ENCODE measurements around the gene PIP5K1A. TPM values are rescaled to one million over a fixed set of nuclear protein-coding genes. Genes with fewer than 3 reads are reported as not detected.

Gene PIP5K1A
- total and polyA plus RNA-seq, 9 of the 15 experiments (the other 6 are each of a cell fraction or from before 2014, with no cell fraction given), result 1.9 to 42.4 (median 18.8) TPM

DNA sequence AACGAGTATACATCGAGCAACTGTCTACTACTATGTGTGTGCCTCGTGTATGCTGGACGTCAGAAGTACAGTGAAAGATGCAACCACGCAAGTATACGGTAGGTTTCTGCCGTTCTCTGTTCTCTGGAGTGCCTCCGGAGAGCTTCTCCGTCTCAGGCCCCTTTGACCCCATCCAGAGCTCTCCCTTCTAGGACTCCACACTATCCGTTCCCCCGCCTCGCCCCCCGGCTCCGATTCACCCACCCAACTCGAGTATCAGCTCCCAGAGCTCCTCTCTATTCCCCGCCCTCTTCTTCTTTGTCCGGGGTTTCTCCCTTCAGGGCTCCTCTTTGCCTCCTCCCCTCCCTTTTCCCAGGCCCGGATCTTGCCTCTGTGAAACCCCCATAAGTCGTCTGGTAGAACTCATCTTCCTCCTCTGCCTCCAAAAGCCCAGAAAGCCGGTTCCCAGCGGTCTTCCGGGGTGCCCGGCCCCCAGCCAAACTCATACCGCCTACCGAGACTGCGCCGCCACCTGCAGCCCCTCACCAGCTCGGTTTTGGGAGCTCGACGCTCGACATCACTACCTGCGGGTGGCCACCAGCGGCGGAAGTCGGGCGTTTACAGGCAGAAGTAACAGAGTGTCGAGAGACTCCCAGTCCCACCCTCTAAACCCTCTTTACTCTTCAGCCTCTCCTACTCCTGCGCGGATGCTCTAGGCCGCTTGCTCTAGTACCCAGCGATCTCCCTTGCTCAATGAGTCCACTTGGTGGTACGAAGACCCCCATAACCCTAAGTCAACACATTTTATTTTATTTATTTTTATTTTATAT is 8.5 kb upstream of the PIP5K1A start, which contains the start of gene VPS72 (continued):
- TF ChIP-seq IRF9 (tag; IDR thresholded peaks at IDR 0.05) (no peak), PHTF2 (CRISPR knock-in tag; IDR thresholded peaks at IDR 0.05) (no peak), ERF (CRISPR knock-in tag; IDR thresholded peaks at IDR 0.05) (no peak), BRD4 (IDR thresholded peaks at IDR 0.05) (no peak), ZNF717 (CRISPR knock-in tag; IDR thresholded peaks at IDR 0.05) (no peak), ELK3 (CRISPR knock-in tag; IDR thresholded peaks at IDR 0.05) (no peak), RBM39 (optimal IDR thresholded peaks at IDR 0.05; ENCODE audit: low read depth, low read length) (peak; percentile 42), HLTF (IDR thresholded peaks at IDR 0.05) (no peak), ARID2 (IDR thresholded peaks at IDR 0.05) (no peak), EGR1 (conservative IDR thresholded peaks at IDR 0.05) (no peak), SP2 (IDR thresholded peaks at IDR 0.05; ENCODE audit: extremely low read depth, low read depth, low read length, poor library complexity, severe bottlenecking) (no peak), YBX1 (IDR thresholded peaks at IDR 0.05) (no peak), KLF1 (tag; IDR thresholded peaks at IDR 0.05) (peak; percentile 69), ESRRB (CRISPR knock-in tag; IDR thresholded peaks at IDR 0.05; ENCODE audit: borderline replicate concordance) (no peak), PHF8 (IDR thresholded peaks at IDR 0.05; ENCODE audit: borderline replicate concordance, low read length) (peak; percentile 87), NFYB (IDR thresholded peaks at IDR 0.05; ENCODE audit: extremely low read depth, insufficient read length) (no peak), E2F1 (CRISPR knock-in tag; IDR thresholded peaks at IDR 0.05) (no peak), ETS2 (tag; IDR thresholded peaks at IDR 0.05; ENCODE audit: borderline replicate concordance, poor library complexity, severe bottlenecking) (no peak), KLF16 (IDR thresholded peaks at IDR 0.05) (no peak), ZNF354B (CRISPR knock-in tag; IDR thresholded peaks at IDR 0.05) (no peak)
- TF ChIP-seq, protein P1, sequence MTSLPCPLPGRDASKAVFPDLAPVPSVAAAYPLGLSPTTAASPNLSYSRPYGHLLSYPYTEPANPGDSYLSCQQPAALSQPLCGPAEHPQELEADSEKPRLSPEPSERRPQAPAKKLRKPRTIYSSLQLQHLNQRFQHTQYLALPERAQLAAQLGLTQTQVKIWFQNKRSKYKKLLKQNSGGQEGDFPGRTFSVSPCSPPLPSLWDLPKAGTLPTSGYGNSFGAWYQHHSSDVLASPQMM (CRISPR knock-in tag; IDR thresholded peaks at IDR 0.05), result no peak
- TF ChIP-seq, protein P2, sequence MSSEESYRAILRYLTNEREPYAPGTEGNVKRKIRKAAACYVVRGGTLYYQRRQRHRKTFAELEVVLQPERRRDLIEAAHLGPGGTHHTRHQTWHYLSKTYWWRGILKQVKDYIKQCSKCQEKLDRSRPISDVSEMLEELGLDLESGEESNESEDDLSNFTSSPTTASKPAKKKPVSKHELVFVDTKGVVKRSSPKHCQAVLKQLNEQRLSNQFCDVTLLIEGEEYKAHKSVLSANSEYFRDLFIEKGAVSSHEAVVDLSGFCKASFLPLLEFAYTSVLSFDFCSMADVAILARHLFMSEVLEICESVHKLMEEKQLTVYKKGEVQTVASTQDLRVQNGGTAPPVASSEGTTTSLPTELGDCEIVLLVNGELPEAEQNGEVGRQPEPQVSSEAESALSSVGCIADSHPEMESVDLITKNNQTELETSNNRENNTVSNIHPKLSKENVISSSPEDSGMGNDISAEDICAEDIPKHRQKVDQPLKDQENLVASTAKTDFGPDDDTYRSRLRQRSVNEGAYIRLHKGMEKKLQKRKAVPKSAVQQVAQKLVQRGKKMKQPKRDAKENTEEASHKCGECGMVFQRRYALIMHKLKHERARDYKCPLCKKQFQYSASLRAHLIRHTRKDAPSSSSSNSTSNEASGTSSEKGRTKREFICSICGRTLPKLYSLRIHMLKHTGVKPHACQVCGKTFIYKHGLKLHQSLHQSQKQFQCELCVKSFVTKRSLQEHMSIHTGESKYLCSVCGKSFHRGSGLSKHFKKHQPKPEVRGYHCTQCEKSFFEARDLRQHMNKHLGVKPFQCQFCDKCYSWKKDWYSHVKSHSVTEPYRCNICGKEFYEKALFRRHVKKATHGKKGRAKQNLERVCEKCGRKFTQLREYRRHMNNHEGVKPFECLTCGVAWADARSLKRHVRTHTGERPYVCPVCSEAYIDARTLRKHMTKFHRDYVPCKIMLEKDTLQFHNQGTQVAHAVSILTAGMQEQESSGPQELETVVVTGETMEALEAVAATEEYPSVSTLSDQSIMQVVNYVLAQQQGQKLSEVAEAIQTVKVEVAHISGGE (CRISPR knock-in tag; IDR thresholded peaks at IDR 0.05), result no peak

All from K562 (cell line).